ENCODE results near the gene GALNTL6. TPM values are rescaled to one million over a fixed set of nuclear protein-coding genes. Genes with fewer than 3 reads are reported as not detected.

Gene GALNTL6
- total and polyA plus RNA-seq, 2 donors (not counting 1 experiment from before 2014, with no cell fraction given), result 0.99 to 1.1 TPM

GRCh38 chr4:172983014-172983413 is 1169.8 kb downstream of the GALNTL6 start:
- H3K36me3 ChIP-seq (replicated peaks in 1 of 2; ENCODE audit: control extremely low read depth in 1 of 2, control insufficient read depth in 1 of 2, extremely low read depth in 1 of 2, insufficient read depth in 2 of 2, low read length in 1 of 2), result no peaks in the 10 kb centered on the region
- TF ChIP-seq EZH2 (IDR thresholded peaks at IDR 0.05; ENCODE audit: borderline replicate concordance, insufficient read depth, low read depth, low read length, poor library complexity, severe bottlenecking), result no peak
- TF ChIP-seq CTCF (IDR thresholded peaks at IDR 0.05), result no peak
- H3K27me3 ChIP-seq (replicated peaks in 1 of 4; ENCODE audit: control extremely low read depth in 1 of 4, control insufficient read depth in 3 of 4, insufficient read depth in 4 of 4, low read length in 3 of 4), result no peaks in the 10 kb centered on the region
- no peak overlapping the region for H3K4me3 ChIP-seq (ENCODE audit: control extremely low read depth in 1 of 5, extremely low read depth in 1 of 5, insufficient read depth in 1 of 5, low read depth in 2 of 5, low read length in 4 of 5)
- POLR2A ChIA-PET, result no interaction called here
- no peak overlapping the region for H3K9ac ChIP-seq (ENCODE audit: low read length)
- no peak overlapping the region for H3K27ac ChIP-seq (ENCODE audit: low read length in 2 of 2)
- H2AFZ ChIP-seq (ENCODE audit: insufficient read depth, low read depth, low read length, poor library complexity, severe bottlenecking), result no peak overlapping the region
- CTCF ChIA-PET, result no interaction called here
- H3K79me2 ChIP-seq (ENCODE audit: control insufficient read depth, insufficient read depth, low read length), result no peaks in the 10 kb centered on the region
- no peak overlapping the region for H3K4me3 Mint-ChIP-seq
- no peaks in the 10 kb centered on the region for H3K9me3 ChIP-seq (ENCODE audit: control extremely low read depth in 1 of 3, control insufficient read depth in 2 of 3, insufficient read depth in 1 of 3, low read length in 2 of 3)
- H3K27ac Mint-ChIP-seq, result no peak overlapping the region
- no peaks in the 10 kb centered on the region for H3K9me3 Mint-ChIP-seq (ENCODE audit: insufficient read depth)
- no peaks in the 10 kb centered on the region for H4K20me1 ChIP-seq (ENCODE audit: control insufficient read depth, insufficient read depth, low read length, poor library complexity, severe bottlenecking)
- peaks cover 17% of the 10 kb centered on the region for H3K27me3 Mint-ChIP-seq
- WGBS (ENCODE audit: insufficient coverage), result 96% methylated on average over 3 of the region's 3 CpGs
- no peak overlapping the region for H3K4me2 ChIP-seq (replicated peaks; ENCODE audit: low read depth, low read length, poor library complexity, severe bottlenecking)
- H3K4me1 Mint-ChIP-seq, result no peaks in the 10 kb centered on the region
- intact Hi-C loops (cut with micrococcal nuclease), result no loop called here
- DNase-seq, result no peak
- no peak for ATAC-seq (ENCODE audit: low read depth)
- H3K4me1 ChIP-seq (ENCODE audit: control insufficient read depth in 2 of 2, insufficient read depth in 2 of 2, low read length in 2 of 2), result no peaks in the 10 kb centered on the region

DNA sequence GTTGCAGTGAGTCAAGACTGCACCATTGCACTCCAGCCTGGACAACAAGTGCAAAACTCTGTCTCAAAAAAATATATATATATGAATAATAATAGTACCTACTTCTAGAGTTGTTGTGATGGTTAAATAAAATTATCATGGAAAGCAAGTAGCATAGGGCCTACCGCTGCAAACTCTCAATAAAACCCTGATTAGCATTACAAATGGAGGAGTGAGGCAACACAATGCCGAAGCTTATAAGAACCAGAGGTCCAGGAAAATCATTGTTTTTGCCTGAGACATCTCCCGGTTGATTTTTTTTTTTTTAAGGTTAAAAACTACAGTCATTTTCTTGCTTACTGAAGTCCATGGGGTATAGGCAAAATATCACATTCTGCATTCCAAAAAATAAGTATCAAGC is 1170.4 kb downstream of the GALNTL6 start:
- Histone ChIP-seq H3K27me3 (replicated peaks in 1 of 4; ENCODE audit: control extremely low read depth in 1 of 4, control insufficient read depth in 3 of 4, insufficient read depth in 4 of 4, low read length in 3 of 4) (no peaks in the 10 kb centered on the region), H2AFZ (ENCODE audit: insufficient read depth, low read depth, low read length, poor library complexity, severe bottlenecking) (no peak overlapping the region), H3K36me3 (replicated peaks in 1 of 2; ENCODE audit: control extremely low read depth in 1 of 2, control insufficient read depth in 1 of 2, extremely low read depth in 1 of 2, insufficient read depth in 2 of 2, low read length in 1 of 2) (no peaks in the 10 kb centered on the region), H3K9ac (ENCODE audit: low read length) (no peak overlapping the region), H3K79me2 (ENCODE audit: control insufficient read depth, insufficient read depth, low read length) (no peaks in the 10 kb centered on the region), H3K4me2 (replicated peaks; ENCODE audit: low read depth, low read length, poor library complexity, severe bottlenecking) (no peak overlapping the region), H4K20me1 (ENCODE audit: control insufficient read depth, insufficient read depth, low read length, poor library complexity, severe bottlenecking) (no peaks in the 10 kb centered on the region), H3K4me3 (ENCODE audit: control extremely low read depth in 1 of 5, extremely low read depth in 1 of 5, insufficient read depth in 1 of 5, low read depth in 2 of 5, low read length in 4 of 5) (no peak overlapping the region), H3K4me1 (ENCODE audit: control insufficient read depth in 2 of 2, insufficient read depth in 2 of 2, low read length in 2 of 2) (no peaks in the 10 kb centered on the region), H3K27ac (ENCODE audit: low read length in 2 of 2) (no peak overlapping the region), H3K9me3 (ENCODE audit: control extremely low read depth in 1 of 3, control insufficient read depth in 2 of 3, insufficient read depth in 1 of 3, low read length in 2 of 3) (peaks cover 0 to 3% (median 0%) of the 10 kb centered on the region in 3 donors)
- intact Hi-C loops (cut with micrococcal nuclease), result no loop called here
- Mint-ChIP-seq H3K4me1 (no peaks in the 10 kb centered on the region), H3K27ac (no peak overlapping the region), H3K4me3 (no peak overlapping the region), H3K27me3 (peaks cover 11% of the 10 kb centered on the region), H3K9me3 (ENCODE audit: insufficient read depth) (no peaks in the 10 kb centered on the region)
- TF ChIP-seq EZH2 (IDR thresholded peaks at IDR 0.05; ENCODE audit: borderline replicate concordance, insufficient read depth, low read depth, low read length, poor library complexity, severe bottlenecking), result no peak
- TF ChIP-seq CTCF (IDR thresholded peaks at IDR 0.05), result no peak
- no peak for DNase-seq
- no peak for ATAC-seq (ENCODE audit: low read depth)
- CTCF ChIA-PET, result no interaction called here
- no CpG with 5 or more reads among the region's 3 CpGs for WGBS (ENCODE audit: insufficient coverage)
- POLR2A ChIA-PET, result no interaction called here
